Tibial nerve (tissue), 3 donors: ENCODE measurements around the gene CD55.

Experiments used
- CTCF ChIP-seq, 5 experiments: fragments of 200-600 bp in 3 of 5; fragments of 450-650 bp in 2 of 5; sonication (generic) in 3 of 5; IDR thresholded peaks; one replicate each; pipeline ENCODE4 v1.5.1; 2016 to 2019; ENCODE audit warnings: antibody characterized with exemption in 5 of 5, mild to moderate bottlenecking in 3 of 5, moderate library complexity in 2 of 5
- POLR2A ChIP-seq, 2 donors: fragments of 450-650 bp; IDR thresholded peaks; one replicate each; pipeline ENCODE4 v1.6.1; 2017; ENCODE audit warnings: antibody characterized with exemption in 2 of 2, mild to moderate bottlenecking in 2 of 2, moderate library complexity in 2 of 2

- TF ChIP-seq CTCF (IDR thresholded peaks at IDR 0.05) (no peak), POLR2A (IDR thresholded peaks at IDR 0.05) (no peak)
These were observed 8.7 kb downstream of the CD55 start for GRCh38 chr1:207330011-207330710.
